Uterus (tissue), 4 donors: Measurements from ENCODE around the gene CYB5R4. TPM values are rescaled to one million over a fixed set of nuclear protein-coding genes. Genes with fewer than 3 reads are reported as not detected.

Source experiments
- DNase-seq, 2 donors: peaks; one replicate each; pipeline ENCODE4 v3.0.0-alpha.2; 2019 to 2020
- H3K27ac ChIP-seq, 2 donors: fragments of 200-600 bp; sonication (generic); 1 replicate in 1 of 2; 2 replicates in 1 of 2; pipeline ENCODE4 v1.5.1; 2016 to 2018
- H3K27me3 ChIP-seq, 2 donors: fragments of 200-600 bp; sonication (generic); one replicate each; pipeline ENCODE4 v1.5.1; 2018 to 2019; ENCODE audit warnings: control low read depth in 1 of 2
- H3K36me3 ChIP-seq, 2 donors: fragments of 200-600 bp; sonication (generic); one replicate each; pipeline ENCODE4 v1.5.1; 2019; ENCODE audit warnings: control low read depth in 1 of 2
- H3K4me1 ChIP-seq, 2 donors: fragments of 200-600 bp; sonication (generic); one replicate each; pipeline ENCODE4 v1.5.1; 2018 to 2019; ENCODE audit warnings: control low read depth in 1 of 2
- H3K4me3 ChIP-seq, 2 donors: fragments of 200-600 bp; sonication (generic); 1 replicate in 1 of 2; 2 replicates in 1 of 2; pipeline ENCODE4 v1.5.1; 2018 to 2019; ENCODE audit warnings: mild to moderate bottlenecking in 1 of 2
- H3K9me3 ChIP-seq, 2 donors: fragments of 200-600 bp; sonication (generic); one replicate each; pipeline ENCODE4 v1.5.1; 2019; ENCODE audit warnings: control low read depth in 1 of 2
- POLR2A ChIP-seq, 2 donors: fragments of 450-650 bp; IDR thresholded peaks; one replicate each; pipeline ENCODE4 v1.6.1; 2016; ENCODE audit warnings: antibody characterized with exemption in 2 of 2, mild to moderate bottlenecking in 1 of 2, moderate library complexity in 1 of 2
- intact Hi-C: fragments of 100-400 bp; cut with DNase I; formaldehyde crosslinking; loops from one replicate; pipeline ENCODE4 v1.15.1; 2023; ENCODE audit warnings: low total_unique reads
- total RNA-seq, 4 donors: library from RNA; depleted of rRNA in 3 of 4; stranded (reverse); fragments of >200 nt in 3 of 4; gene quantifications; one replicate each; pipeline versions ENCODE4 v1.1.0 to v1.2.4, GENCODE V29; 2014 to 2023
- TF ChIP-seq, protein P1 (sequence below), 4 experiments: fragments of 200-600 bp in 2 of 4; fragments of 450-650 bp in 2 of 4; sonication (generic) in 2 of 4; IDR thresholded peaks; one replicate each; pipeline ENCODE4 v1.5.1; 2016 to 2019; ENCODE audit warnings: antibody characterized with exemption in 4 of 4, mild to moderate bottlenecking in 2 of 4, moderate library complexity in 1 of 4
- donor health status: DM: yes; HTN: yes; CAD: no.

CYB5R4 gene
- total RNA-seq, 4 donors from 2014 or later: 9.3 to 59.2 (median 9.9) TPM

DNA sequence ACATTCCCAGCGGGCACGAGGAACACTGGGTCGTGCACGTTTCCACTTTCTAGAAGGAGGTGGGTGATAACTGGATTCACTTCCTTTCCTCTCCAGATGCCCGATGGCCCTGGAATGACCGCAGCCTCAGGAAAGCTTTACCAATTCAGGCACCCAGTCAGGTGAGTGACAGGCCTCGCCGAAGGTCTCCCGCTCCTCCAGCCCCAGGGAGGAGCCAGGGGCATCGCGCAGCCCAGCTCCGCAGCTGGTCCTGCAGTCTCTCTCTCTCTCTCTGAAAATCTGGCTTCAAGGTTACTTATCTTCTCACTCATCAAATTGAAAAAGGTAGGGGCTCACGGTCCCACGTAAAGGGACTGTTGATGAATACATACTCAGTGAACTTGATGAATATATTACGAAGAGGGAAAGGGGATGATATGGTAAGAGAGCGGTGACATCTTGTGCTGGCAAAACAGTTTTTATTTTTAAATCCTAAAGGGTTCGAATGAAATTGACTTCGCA lies 5.4 kb upstream of the CYB5R4 start:
- Histone ChIP-seq H3K27me3 (no peaks in the 10 kb centered on the region), H3K27ac (no peak overlapping the region), H3K9me3 (no peaks in the 10 kb centered on the region), H3K4me1 (peaks cover 0 to 3% of the 10 kb centered on the region in 2 donors), H3K4me3 (peak overlapping the region; percentile 35 to 42), H3K36me3 (no peaks in the 10 kb centered on the region)
- DNase-seq: no peak
- intact Hi-C loops: no loop called here
- TF ChIP-seq, protein P1, sequence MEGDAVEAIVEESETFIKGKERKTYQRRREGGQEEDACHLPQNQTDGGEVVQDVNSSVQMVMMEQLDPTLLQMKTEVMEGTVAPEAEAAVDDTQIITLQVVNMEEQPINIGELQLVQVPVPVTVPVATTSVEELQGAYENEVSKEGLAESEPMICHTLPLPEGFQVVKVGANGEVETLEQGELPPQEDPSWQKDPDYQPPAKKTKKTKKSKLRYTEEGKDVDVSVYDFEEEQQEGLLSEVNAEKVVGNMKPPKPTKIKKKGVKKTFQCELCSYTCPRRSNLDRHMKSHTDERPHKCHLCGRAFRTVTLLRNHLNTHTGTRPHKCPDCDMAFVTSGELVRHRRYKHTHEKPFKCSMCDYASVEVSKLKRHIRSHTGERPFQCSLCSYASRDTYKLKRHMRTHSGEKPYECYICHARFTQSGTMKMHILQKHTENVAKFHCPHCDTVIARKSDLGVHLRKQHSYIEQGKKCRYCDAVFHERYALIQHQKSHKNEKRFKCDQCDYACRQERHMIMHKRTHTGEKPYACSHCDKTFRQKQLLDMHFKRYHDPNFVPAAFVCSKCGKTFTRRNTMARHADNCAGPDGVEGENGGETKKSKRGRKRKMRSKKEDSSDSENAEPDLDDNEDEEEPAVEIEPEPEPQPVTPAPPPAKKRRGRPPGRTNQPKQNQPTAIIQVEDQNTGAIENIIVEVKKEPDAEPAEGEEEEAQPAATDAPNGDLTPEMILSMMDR (IDR thresholded peaks at IDR 0.05): no peak
- no peak for TF ChIP-seq POLR2A (IDR thresholded peaks at IDR 0.05)

DNA sequence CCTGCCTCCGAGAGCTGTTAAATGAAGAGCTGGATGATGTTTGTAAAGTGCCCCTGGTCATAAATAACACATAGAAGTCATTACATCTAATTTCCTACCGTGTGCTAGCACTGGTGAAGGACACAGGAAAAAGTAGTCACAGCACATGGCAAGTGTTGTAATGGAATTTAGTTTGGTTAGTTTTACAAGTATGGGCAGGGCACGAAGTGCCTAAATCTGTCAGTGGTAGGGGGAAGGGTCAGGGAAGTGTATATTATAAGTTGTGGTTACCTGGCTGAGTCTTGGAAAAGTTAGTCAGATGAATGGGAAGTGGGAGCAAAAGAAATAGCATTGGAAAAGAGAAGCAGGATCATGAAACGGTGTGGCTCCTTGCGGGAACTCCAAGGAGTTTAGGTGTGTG lies 4.7 kb upstream of the CYB5R4 start:
- Histone ChIP-seq H3K27me3 (no peaks in the 10 kb centered on the region), H3K36me3 (no peaks in the 10 kb centered on the region), H3K4me3 (no peak overlapping the region), H3K9me3 (no peaks in the 10 kb centered on the region), H3K4me1 (peaks cover 0 to 3% of the 10 kb centered on the region in 2 donors), H3K27ac (no peak overlapping the region)
- TF ChIP-seq, protein P1 (IDR thresholded peaks at IDR 0.05): no peak
- TF ChIP-seq POLR2A (IDR thresholded peaks at IDR 0.05): no peak
- no peak for DNase-seq
- intact Hi-C loops: no loop called here

DNA sequence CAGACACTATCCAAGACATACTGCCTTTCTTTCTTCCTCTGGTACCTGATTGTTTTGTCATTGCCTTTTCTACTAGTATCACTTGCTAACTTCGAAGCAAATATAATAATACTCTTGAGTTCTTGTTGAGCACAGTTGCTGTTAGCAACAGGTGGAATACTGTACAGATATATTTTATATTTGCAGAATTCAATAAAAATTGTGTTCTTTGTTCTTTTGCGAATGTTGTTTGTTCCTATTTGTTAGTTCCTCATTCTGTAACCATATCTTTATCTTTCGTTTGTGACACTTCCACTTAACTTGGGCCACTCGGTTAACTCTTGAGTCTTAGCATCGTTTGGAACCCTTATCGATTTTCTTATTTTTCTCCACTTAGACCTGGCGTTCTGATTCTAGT lies 868 bp downstream of the CYB5R4 start:
- intact Hi-C loops: no loop called here
- Histone ChIP-seq H3K27me3 (no peaks in the 10 kb centered on the region), H3K27ac (peak overlapping the region; percentile 85 to 87), H3K4me3 (peak overlapping the region; percentile 78 to 87), H3K36me3 (no peaks in the 10 kb centered on the region), H3K9me3 (no peaks in the 10 kb centered on the region), H3K4me1 (peaks cover 0 to 3% of the 10 kb centered on the region in 2 donors)
- DNase-seq: no peak
- TF ChIP-seq, protein P1 (IDR thresholded peaks at IDR 0.05): no peak
- no peak for TF ChIP-seq POLR2A (IDR thresholded peaks at IDR 0.05)

DNA sequence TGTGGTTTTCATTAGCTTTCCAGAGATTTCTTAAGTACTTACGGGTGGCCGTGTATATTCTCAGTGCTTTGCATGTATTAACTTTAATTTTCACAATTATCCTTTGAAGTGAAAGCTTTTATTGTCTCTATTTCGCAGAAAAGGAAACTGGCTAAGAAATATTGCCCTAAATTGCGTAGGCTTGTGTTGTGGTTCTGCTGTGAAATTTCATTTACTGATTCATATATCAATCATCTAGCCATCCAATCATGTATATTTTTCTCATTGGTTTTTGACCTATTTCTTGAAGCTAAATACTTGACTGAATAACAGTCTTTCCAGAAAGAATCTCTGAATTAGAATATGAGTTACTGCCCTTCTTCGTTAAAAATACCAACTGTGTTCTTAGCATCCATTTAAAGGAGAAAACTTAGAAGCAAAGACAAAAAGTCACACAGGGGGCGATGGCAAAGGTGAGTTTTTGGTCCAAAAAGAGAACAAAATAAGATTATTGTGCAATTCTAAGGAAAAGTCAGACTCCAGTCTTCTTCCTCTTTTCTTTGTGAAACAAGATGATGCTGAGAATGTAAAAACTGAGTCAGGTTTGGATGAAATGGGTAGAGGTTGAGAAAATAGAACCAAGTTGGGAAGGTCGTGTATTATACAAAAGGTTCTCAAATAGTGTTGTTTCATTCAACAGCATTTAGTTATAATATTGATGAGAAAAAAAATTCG lies 1.4 kb downstream of the CYB5R4 start:
- Histone ChIP-seq H3K36me3 (no peaks in the 10 kb centered on the region), H3K4me3 (peak overlapping the region in 1 of 2 donors; percentile 4), H3K9me3 (no peaks in the 10 kb centered on the region), H3K27me3 (no peaks in the 10 kb centered on the region), H3K4me1 (peaks cover 0 to 3% of the 10 kb centered on the region in 2 donors), H3K27ac (no peak overlapping the region)
- intact Hi-C loops: no loop called here
- no peak for DNase-seq
- TF ChIP-seq, protein P1 (IDR thresholded peaks at IDR 0.05): no peak
- no peak for TF ChIP-seq POLR2A (IDR thresholded peaks at IDR 0.05)

DNA sequence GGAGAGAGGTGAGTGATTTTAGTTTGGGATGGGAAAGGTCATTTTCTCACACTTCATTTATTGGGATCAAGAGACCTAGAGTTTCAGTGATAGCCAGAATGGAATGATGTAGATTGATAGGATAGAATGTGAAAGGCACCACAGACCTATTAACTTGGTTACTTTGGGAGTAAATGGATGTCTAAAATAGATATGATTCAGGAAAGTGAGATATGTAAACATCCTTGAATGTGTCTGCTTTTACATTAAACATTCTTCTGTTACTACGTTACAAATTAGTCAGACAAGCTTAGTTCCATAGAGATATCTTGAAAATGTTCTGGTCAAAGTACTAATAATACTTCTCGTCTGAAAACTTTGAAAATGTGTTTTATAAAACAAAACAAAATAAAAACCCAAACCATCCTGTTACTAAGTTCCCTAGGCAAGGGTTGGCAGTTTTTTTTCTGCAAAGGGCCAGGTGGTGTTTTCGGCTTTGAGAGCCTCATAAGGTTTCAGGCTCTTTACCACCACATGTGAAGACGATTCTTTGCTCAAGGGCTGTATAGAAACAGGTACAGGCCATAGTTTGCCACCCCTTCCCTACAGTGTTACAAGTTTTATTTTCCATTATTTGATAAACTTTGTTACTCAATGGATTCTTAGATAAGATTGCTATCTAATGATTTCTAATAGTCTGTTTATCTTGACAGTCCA lies 3.4 kb downstream of the CYB5R4 start:
- peaks cover 0 to 3% of the 10 kb centered on the region in 2 donors for H3K4me1 ChIP-seq
- H3K9me3 ChIP-seq: no peaks in the 10 kb centered on the region
- no peaks in the 10 kb centered on the region for H3K36me3 ChIP-seq
- no peaks in the 10 kb centered on the region for H3K27me3 ChIP-seq
- intact Hi-C loops: no loop called here
- no peak overlapping the region for H3K27ac ChIP-seq
- no peak overlapping the region for H3K4me3 ChIP-seq
- TF ChIP-seq, protein P1 (IDR thresholded peaks at IDR 0.05): no peak
- TF ChIP-seq POLR2A (IDR thresholded peaks at IDR 0.05): no peak
- DNase-seq: no peak
